HL-60 (cell line): ENCODE measurements around the gene EMP1.

Source experiments
- CTCF ChIP-seq: IDR thresholded peaks from one replicate; pipeline ENCODE4 v1.5.1; 2011; ENCODE audit warnings: low read length, control low read depth, inconsistent platforms; ENCODE audit not compliant: insufficient read depth
- GABPA ChIP-seq: IDR thresholded peaks from 2 replicates; pipeline ENCODE4 v1.6.1; 2012; ENCODE audit warnings: low read depth
- POLR2AphosphoS5 ChIP-seq: IDR thresholded peaks from 2 replicates; pipeline ENCODE4 v1.6.1; 2012; ENCODE audit warnings: low read depth
- REST ChIP-seq: IDR thresholded peaks from 2 replicates; pipeline ENCODE4 v1.6.1; 2012; ENCODE audit warnings: low read depth; ENCODE audit not compliant: insufficient replicate concordance
- SPI1 ChIP-seq: IDR thresholded peaks from 2 replicates; pipeline ENCODE4 v1.6.1; 2012; ENCODE audit warnings: low read depth, mild to moderate bottlenecking, borderline replicate concordance

- no peak for TF ChIP-seq POLR2AphosphoS5
- TF ChIP-seq CTCF, result no peak
- TF ChIP-seq REST, result no peak
- no peak for TF ChIP-seq SPI1
- no peak for TF ChIP-seq GABPA
Observed at GRCh38 chr12:13197032-13197431, 506 bp downstream of the EMP1 start.
